ENCODE data around the gene MRPL2. TPM values are rescaled to one million over a fixed set of nuclear protein-coding genes. Genes with fewer than 3 reads are reported as not detected.

The MRPL2 gene
- total RNA-seq, 4 donors from 2014 or later = 25.2 to 43.6 (median 28.1) TPM

- no peaks in the 10 kb centered on the region for H3K27me3 ChIP-seq
- intact Hi-C loops (cut with DNase I) = no loop called here
- no peak for DNase-seq (ENCODE audit: extremely low spot score)
- H3K36me3 ChIP-seq = no peaks in the 10 kb centered on the region
- TF ChIP-seq EP300 (IDR thresholded peaks at IDR 0.05) = no peak
- TF ChIP-seq CTCF (IDR thresholded peaks at IDR 0.05) = no peak
- no peak for TF ChIP-seq POLR2A (IDR thresholded peaks at IDR 0.05; ENCODE audit: low read depth)
- TF ChIP-seq POLR2AphosphoS5 (IDR thresholded peaks at IDR 0.05) = no peak
- H3K4me3 ChIP-seq = no peak overlapping the region
- peaks cover 0 to 14% (median 11%) of the 10 kb centered on the region in 4 donors for H3K4me1 ChIP-seq
- no peak overlapping the region for H3K27ac ChIP-seq (replicated peaks in 1 of 4)
- 66% methylated on average over 2 of the region's 2 CpGs for WGBS
- no peaks in the 10 kb centered on the region for H3K9me3 ChIP-seq
These were observed 31.3 kb upstream of the MRPL2 start for GRCh38 chr6:43090559-43090956.

DNA sequence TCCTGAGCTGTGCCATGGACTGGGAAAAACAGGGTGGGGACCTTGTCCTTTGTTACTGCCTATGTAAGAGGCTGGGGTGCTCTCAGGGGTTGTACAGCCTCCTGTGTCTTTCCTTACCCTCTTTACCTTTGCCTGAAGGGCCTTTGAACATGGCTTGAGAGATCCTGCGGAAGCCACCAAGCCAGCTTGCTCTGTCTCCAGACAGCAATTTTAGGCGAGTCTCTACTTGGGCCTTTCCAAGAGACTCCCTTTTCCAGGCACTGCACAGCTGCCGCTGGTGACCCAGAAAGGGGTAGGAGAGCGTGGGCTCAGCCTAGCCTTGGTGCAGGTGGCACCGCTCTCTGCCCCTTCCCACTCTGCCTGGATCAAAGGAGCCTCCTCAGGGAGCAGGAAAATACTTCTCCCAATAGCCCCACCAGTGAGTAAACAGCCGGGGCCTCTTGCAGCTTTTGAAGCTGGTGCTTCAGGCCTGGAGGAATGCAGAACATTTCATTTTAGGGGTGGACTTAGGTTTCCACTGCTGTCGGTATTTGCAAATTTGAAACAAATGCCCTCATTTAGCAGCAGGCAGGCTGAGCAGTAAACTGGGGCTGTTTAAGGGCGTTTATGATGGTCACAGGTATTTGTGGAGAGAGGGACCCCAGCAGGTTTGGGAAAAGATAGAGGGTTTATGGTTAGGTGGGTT is 30.8 kb upstream of the MRPL2 start:
- TF ChIP-seq POLR2A (IDR thresholded peaks at IDR 0.05; ENCODE audit: low read depth) (no peak), POLR2AphosphoS5 (IDR thresholded peaks at IDR 0.05) (no peak)
- Histone ChIP-seq H3K27ac (replicated peaks in 1 of 4) (peak overlapping the region in 1 of 4 donors; percentile 6), H3K4me3 (no peak overlapping the region), H3K27me3 (no peaks in the 10 kb centered on the region), H3K36me3 (no peaks in the 10 kb centered on the region), H3K4me1 (peaks cover 0 to 14% (median 11%) of the 10 kb centered on the region in 4 donors), H3K9me3 (no peaks in the 10 kb centered on the region)
- DNase-seq (ENCODE audit: extremely low spot score) = no peak
- intact Hi-C loops (cut with DNase I) = no loop called here
- 76% methylated on average over 7 of the region's 8 CpGs for WGBS

GRCh38 chr6:43089467-43089866 is 30.2 kb upstream of the MRPL2 start:
- no peaks in the 10 kb centered on the region for H3K36me3 ChIP-seq
- peak overlapping the region in 1 of 4 donors; percentile 6 for H3K27ac ChIP-seq (replicated peaks in 1 of 4)
- 65% methylated on average over 4 of the region's 4 CpGs for WGBS

DNA sequence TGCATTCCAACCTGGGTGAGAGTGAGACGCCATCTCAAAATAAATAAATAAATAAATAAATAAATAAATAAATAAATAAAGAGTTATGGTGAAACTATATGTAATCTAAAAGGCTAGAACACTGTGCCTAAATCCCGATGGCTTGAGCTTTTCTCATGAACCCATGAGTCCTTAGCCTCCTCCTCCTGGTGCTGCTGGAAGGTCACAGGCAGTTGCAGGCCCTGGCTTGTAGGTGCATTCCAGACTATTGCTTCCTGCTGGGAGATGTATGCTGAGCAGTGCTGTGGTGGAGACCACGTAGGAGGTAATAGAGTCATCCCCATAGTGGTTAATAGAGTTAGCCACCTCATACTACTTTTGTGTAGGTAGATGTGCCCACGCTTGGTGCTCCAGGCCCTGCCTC is 29.4 kb upstream of the MRPL2 start:
- Histone ChIP-seq H3K36me3 (no peaks in the 10 kb centered on the region), H3K27me3 (no peaks in the 10 kb centered on the region), H3K4me1 (peaks cover 0 to 7% (median 5%) of the 10 kb centered on the region in 4 donors), H3K27ac (replicated peaks in 1 of 4) (no peak overlapping the region), H3K9me3 (no peaks in the 10 kb centered on the region), H3K4me3 (no peak overlapping the region)
- no peak for TF ChIP-seq CTCF (IDR thresholded peaks at IDR 0.05)
- no peak for TF ChIP-seq POLR2A (IDR thresholded peaks at IDR 0.05; ENCODE audit: low read depth)
- TF ChIP-seq EP300 (IDR thresholded peaks at IDR 0.05) = no peak
- TF ChIP-seq POLR2AphosphoS5 (IDR thresholded peaks at IDR 0.05) = no peak
- WGBS = 93% methylated on average over 4 of the region's 4 CpGs
- intact Hi-C loops (cut with DNase I) = no loop called here
- no peak for DNase-seq (ENCODE audit: extremely low spot score)

More at GRCh38 chr6:43089467-43089866, 30.2 kb upstream of the MRPL2 start:
- Histone ChIP-seq H3K9me3 (no peaks in the 10 kb centered on the region), H3K27me3 (no peaks in the 10 kb centered on the region), H3K4me1 (peaks cover 0 to 13% (median 10%) of the 10 kb centered on the region in 4 donors), H3K4me3 (no peak overlapping the region)
- no peak for DNase-seq (ENCODE audit: extremely low spot score)
- intact Hi-C loops (cut with DNase I) = no loop called here
- TF ChIP-seq POLR2AphosphoS5 (IDR thresholded peaks at IDR 0.05) (no peak), POLR2A (IDR thresholded peaks at IDR 0.05; ENCODE audit: low read depth) (no peak), EP300 (IDR thresholded peaks at IDR 0.05) (no peak), CTCF (IDR thresholded peaks at IDR 0.05) (no peak)

DNA sequence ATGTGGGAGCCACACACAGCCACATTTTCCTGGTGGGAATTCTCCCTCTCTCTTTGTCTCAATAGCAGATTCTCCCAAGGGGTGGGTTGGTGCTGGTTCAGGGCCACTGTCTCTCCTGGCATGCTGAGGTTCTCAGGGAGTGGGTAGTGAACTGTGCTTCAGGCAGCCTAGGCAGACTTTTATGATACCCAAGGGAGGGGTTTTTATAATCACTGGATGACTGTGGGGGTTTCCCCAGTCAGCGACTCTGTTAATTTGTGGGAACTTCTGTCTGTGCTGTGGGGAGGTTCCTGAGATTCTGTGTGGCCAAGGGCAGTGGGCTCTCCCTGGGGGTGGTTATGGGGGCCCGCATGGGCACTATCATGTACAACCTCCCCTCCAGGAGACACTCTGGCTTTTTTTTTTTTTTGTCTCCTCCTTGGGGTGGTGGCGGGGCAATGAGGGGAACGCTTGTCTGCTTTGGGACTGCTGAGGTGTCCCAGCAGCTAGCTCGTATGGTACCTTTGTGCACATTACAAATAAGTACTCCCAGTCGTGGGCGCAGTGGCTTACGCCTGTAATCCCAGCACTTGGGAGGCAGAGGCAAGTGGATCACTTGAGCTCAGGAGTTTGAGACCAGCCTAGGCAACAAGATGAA is 26.9 kb upstream of the MRPL2 start:
- 87% methylated on average over 8 of the region's 8 CpGs for WGBS
- no peaks in the 10 kb centered on the region for H3K36me3 ChIP-seq
- H3K4me3 ChIP-seq = no peak overlapping the region
- intact Hi-C loops (cut with DNase I) = no loop called here
- TF ChIP-seq CTCF (IDR thresholded peaks at IDR 0.05) (no peak), POLR2A (IDR thresholded peaks at IDR 0.05; ENCODE audit: low read depth) (no peak), POLR2AphosphoS5 (IDR thresholded peaks at IDR 0.05) (no peak), EP300 (IDR thresholded peaks at IDR 0.05) (no peak)
- no peaks in the 10 kb centered on the region for H3K4me1 ChIP-seq
- no peak for DNase-seq (ENCODE audit: extremely low spot score)
- no peaks in the 10 kb centered on the region for H3K27me3 ChIP-seq
- H3K27ac ChIP-seq (replicated peaks in 1 of 4) = no peak overlapping the region
- no peaks in the 10 kb centered on the region for H3K9me3 ChIP-seq

Measured in esophagus muscularis mucosa (tissue), 4 donors.